C1 segment of cervical spinal cord (tissue), 14 donors: Measurements from ENCODE around the gene CDH5.
A peak's percentile ranks its signal among the peaks of the same experiment; 100 is the strongest.

Experiments used
- DNase-seq, 14 donors: peaks; one replicate each; lab custom pipeline; 2025; lab: John Stamatoyannopoulos, UW

The CDH5 gene

GRCh38 chr16:66352304-66352703 is 14.2 kb upstream of the CDH5 start:
- DNase-seq = no peak

- DNase-seq = no peak
These were observed 13.4 kb upstream of the CDH5 start for GRCh38 chr16:66353055-66353454.

DNA sequence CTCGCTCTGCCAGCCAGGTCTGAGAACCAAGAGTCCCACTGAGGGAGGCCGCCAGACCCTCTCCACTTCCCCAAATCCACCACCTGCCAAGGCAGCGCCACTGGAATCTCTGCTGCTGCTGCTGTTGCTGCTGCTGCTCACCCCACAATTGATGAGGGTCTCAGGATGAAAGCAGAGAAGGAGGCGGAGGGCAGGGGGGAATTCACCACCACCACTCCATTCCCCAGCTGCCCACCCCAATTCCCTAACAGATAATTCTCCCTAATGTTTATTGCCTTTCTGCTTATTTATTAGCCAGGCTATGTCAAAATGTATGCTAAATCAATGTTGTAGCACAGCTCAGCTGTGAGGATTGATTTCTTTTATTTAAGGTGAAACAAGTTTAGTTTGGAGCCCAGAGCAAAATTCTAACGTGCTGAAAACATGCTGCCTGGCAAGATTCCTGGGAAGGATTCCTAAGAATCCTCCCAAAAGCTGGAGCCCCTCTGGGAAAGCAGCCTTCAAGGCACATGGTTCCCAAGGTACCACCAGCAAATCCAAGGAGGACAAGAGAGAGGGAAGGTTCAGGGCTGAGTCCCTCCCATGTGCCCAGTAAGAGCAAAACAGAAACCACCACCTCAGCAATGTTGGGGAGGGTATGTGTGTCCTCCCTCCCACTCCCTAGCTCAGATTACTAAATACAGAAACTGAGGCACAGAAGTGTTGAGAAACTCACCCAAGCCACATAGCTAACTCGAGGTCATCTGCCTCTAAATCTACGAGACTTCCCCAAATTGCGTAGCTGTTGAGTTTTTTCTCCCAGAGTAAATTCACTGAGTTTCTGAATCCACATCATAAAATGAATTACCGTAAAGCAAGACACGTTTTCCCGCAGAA is 12.2 kb upstream of the CDH5 start:
- DNase-seq = no peak

DNA sequence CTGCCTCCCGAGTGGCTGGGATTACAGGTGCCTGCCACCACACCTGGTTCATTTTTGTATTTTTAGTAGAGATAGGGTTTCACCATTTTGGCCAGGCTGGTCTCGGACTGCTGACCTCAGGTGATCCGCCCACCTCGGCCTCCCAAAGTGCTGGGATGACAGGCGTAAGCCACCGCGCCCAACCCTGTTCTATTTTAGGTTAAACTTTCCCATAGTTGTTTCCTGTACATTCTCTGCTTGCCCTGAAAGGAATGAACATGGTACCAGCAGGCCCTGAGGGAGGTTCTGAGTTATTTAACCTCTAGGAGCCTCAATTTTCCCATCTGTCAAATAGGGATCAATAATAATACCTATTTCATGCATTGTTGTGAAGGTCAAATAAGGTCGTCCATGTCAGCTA is 11.0 kb upstream of the CDH5 start:
- no peak for DNase-seq

- DNase-seq = peak in 4 of 14 donors; percentile 3 to 17 (median 12)
These were observed 9.0 kb upstream of the CDH5 start for GRCh38 chr16:66357523-66357928.

DNA sequence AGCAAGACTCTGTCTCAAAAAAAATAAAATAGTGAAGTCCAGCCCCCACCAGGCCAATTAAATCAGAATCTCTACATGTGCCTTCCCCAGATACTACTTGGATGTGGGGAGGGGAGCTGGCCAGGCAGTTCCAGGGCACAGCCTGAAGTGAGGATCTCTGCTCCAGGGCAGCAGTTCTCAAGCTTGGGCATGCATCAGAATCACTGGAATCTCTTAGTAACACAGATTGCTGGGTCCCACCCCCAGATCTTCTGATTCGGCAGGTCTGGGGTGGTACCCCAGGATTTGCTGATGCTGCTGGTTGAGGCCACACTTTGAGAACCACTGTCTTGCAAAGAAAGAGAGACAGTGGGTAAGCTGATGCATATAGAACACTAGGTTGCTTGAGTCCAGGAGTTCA is 8.3 kb upstream of the CDH5 start:
- DNase-seq = no peak

- peak in 1 of 14 donors; percentile 21 for DNase-seq
These were observed 7.5 kb upstream of the CDH5 start for GRCh38 chr16:66359012-66359411.

DNA sequence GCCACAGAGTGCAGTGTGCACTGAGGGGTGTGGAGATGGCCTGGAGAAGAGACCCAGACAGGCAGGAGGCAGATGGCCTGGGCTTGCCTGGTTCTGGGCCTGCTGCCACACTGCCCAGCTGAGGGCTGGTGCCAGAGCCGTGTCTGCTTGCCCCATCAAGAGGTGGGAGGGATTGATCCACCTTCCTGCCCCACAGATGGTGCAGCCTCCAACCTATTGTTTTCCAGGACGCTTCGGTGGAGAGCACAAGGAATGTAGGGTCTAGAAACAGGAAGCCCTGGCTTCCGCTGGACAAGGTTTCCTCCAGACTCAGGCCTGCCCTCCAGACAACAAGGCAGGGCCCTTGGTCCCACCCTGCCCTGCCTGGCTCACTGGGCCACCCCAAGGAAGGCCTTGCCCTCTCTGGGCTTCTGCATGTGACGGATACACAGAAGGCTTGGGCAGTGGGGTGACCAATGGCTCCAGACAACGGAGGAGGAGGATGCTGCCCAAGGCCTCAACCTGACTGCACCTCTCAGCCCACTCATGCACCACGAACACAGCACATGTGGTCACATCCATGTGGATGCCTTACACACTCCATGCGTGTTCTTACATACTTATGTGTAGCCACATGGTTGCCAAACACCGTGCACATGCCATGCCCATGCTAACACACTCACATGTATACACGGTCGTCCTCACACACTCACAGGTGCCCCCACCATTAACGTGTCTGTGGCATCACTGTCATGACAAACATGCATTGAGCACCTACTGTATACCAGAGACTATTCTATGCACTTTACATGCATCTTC is 6.5 kb upstream of the CDH5 start:
- peak in 1 of 14 donors; percentile 33 for DNase-seq

- no peak for DNase-seq
These were observed 5.7 kb upstream of the CDH5 start for GRCh38 chr16:66360624-66361324.

DNA sequence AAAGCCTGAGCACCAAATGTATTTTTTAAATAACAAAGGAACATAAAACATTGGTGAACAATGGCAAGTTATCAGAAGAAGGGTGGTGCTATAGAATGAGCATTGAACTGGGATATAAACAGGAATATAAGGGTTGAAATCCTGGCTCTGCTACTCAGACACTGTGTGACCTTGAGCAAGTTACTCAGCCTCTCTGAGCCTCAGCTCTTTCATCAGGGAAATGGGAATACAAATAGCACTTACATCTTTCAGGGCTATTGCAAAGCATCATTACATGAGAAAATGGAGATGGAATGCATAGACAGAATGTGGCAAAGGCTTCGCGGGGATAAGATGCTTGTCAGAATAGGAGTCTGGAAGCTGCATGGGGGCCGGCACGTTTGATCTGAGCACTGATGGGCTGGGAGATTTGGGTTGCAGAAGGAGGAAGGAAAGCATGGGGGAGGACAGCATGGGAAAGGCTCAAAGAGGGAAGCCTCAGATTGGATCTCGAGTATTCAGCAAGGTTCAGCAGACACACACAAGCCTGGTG is 4.8 kb upstream of the CDH5 start:
- DNase-seq = no peak

DNA sequence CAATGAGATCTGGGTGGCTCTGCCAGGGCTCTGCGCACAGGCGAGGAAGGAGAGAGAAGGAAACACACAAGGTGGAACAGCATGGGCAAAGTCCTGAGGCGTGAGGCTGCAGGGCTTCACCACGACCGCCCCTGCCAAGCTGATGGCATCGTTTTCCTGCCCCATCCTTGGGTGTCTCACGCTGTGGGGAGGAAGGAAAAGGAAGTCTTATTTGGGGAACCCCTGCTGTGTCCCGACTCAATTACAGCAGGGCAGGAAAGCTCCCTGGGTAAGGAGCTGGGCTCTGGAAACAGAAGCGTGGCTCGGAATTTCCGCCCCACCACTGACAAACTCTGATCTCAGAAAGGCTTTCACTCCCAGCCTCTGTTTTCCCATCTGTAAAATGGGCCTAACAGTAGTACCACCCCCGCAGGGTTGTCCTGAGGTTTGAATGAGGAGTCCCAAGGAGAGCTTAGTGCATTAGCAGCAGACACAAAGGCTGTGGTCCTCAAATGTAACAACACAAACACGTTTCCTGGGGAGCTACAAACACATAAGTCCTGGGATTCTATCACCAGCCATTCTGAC is 3.2 kb upstream of the CDH5 start:
- DNase-seq = no peak

DNA sequence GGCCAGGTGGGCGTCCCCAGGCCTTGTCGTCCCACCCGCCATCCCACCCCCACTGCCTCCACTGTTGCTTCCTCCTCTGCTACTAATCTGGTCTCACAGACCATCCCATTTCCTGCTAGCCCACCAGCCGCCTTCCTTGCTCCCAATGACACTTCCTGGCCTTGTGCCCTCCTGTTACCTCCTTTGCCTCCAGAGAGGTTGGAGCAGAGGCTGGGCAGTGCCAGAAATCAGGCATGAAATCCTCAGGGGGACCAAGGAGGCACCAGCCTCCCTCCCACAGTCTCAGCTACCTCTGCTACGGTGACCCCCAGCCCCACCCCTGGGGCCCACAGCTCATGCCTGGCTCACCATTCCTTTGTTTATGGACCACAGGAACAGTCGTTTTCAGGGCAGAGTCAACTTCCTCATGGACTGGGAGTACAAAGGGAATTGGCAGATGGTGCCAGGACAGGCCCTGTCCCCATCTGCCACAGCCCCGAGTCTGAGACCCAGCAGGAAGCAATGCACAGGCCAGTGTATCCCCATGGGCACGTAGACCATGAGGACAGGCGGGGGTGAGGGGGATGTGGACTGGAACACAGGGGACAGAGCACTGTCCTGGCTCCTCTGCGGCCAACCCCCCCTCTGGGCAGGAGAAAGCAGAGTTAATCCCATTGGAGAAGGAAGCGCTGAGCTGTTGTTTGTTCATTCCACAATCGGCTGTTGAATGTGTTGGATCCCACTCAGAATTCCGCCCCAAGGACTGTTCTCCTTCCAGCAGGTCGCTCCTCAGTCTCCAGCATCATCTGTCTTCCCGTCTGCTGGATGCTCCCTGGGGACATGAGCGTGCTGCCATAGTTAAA is 2.2 kb upstream of the CDH5 start:
- peak in 2 of 14 donors; percentile 18 to 79 for DNase-seq

DNA sequence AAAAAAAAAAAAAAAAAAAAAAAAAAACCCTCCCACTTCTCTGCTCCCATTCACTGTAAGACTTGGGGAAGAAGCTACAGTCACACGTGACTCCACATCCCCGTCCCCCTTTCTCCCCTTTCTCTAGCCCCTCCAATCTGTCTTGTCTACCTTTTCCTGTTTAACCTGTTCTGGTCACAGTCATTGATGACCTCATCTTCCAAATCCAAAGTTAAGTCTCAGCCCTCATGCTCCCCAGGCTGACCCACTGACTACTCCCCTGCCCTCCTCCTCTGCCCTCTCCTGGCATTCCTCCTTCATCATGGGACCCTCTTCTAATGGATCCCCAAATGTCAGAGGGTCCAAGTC is 1.6 kb upstream of the CDH5 start:
- no peak for DNase-seq

DNA sequence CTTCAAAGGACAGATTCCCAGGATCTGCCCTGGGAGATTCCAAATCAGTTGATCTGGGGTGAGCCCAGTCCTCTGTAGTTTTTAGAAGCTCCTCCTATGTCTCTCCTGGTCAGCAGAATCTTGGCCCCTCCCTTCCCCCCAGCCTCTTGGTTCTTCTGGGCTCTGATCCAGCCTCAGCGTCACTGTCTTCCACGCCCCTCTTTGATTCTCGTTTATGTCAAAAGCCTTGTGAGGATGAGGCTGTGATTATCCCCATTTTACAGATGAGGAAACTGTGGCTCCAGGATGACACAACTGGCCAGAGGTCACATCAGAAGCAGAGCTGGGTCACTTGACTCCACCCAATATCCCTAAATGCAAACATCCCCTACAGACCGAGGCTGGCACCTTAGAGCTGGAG is 840 bp upstream of the CDH5 start:
- no peak for DNase-seq

DNA sequence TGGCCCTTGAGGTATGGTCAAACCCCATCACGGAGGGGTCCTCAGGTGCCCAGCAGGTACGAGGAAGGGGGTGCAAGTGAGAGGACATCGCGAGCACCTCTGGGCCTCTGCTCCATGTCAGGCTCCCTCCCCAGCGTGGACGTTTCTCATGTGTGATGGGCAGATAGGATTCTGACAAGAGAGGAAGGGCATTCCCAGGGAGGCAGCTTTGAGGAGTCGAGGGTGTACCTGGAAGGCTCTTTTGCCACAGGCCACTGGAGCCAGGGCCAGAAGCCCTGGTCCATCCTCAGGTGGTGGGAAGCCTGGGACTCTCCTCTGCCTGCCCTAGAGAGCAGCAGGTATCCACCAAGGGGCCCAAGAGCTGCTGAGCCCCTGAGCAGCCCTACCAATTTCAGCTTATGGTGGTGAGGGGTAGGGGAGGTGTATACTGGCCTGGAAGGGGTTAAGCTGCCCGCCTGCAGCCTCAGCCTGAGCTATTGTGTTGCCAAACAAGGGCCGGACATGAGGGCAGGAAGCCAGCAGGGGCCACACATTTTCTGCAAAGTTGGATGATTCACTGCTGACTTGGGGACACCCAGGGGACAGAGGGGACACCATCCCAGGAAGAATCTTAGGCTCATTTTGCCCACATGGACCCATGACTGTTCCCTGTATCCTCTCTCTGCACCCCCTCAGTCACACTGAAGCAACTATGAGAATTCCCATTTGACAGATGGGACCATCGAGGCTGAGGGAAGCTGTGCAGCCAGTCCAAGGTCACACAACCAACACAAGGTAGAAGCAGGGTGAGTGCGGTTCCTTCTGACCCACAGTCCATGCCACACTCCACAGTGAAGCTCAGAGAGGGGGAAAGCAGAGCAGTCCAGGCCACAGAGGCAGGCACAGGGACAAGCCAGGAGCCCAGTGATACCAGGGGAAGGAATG is 1.7 kb downstream of the CDH5 start:
- DNase-seq = no peak

- no peak for DNase-seq
These were observed 2.6 kb downstream of the CDH5 start for GRCh38 chr16:66369055-66369592.

GRCh38 chr16:66370786-66371684 is 4.5 kb downstream of the CDH5 start:
- DNase-seq = no peak
